Astrocyte (in vitro differentiated cells and primary cell): Measurements from ENCODE around the gene ADAMTS10. TPM values are rescaled to one million over a fixed set of nuclear protein-coding genes. Genes with fewer than 3 reads are reported as not detected.
"Not testable (repeated sequence)": the region's sequence is repeated elsewhere in the genome, so short reads cannot be mapped to it uniquely, and the experiment has no call there.

Experiments
- DNase-seq: peaks from one replicate; pipeline ENCODE4 v3.0.0-alpha.2; 2010; ENCODE audit warnings: low read depth
- FAIRE-seq: peaks from 2 replicates; lab custom pipeline; 2011; peaks lifted over from hg19 to GRCh38; lab: Jason Lieb, UNC
- H2AFZ ChIP-seq: 2 replicates; pipeline ENCODE4 v1.6.0; 2012; ENCODE audit warnings: low read depth, low read length, inconsistent platforms
- H3K27ac ChIP-seq: 2 replicates; pipeline ENCODE4 v1.5.1; 2011; ENCODE audit warnings: low read depth, low read length, inconsistent platforms
- H3K27me3 ChIP-seq: 2 replicates; pipeline ENCODE4 v1.6.0; 2011; ENCODE audit warnings: low read length, inconsistent platforms; ENCODE audit not compliant: insufficient read depth
- H3K36me3 ChIP-seq: 2 replicates; pipeline ENCODE4 v1.5.1; 2011; ENCODE audit warnings: low read length, inconsistent platforms; ENCODE audit not compliant: insufficient read depth
- H3K4me1 ChIP-seq: 2 replicates; pipeline ENCODE4 v1.5.1; 2011; ENCODE audit warnings: low read length, inconsistent platforms; ENCODE audit not compliant: insufficient read depth
- H3K4me2 ChIP-seq: 2 replicates; pipeline ENCODE4 v1.6.0; 2012; ENCODE audit warnings: low read length, inconsistent platforms
- H3K4me3 ChIP-seq: 2 replicates; pipeline ENCODE4 v1.5.1; 2011; ENCODE audit warnings: low read depth, mild to moderate bottlenecking, low read length, inconsistent platforms; ENCODE audit not compliant: insufficient read depth
- H3K79me2 ChIP-seq: 2 replicates; pipeline ENCODE4 v1.6.0; 2012; ENCODE audit warnings: mild to moderate bottlenecking, low read length, inconsistent platforms; ENCODE audit not compliant: insufficient read depth
- H3K9ac ChIP-seq: 2 replicates; pipeline ENCODE4 v1.6.0; 2012; ENCODE audit warnings: mild to moderate bottlenecking, low read length, inconsistent platforms
- H3K9me3 ChIP-seq: 2 replicates; pipeline ENCODE4 v1.5.1; 2012; ENCODE audit warnings: low read depth, mild to moderate bottlenecking, low read length, inconsistent platforms; ENCODE audit not compliant: insufficient read depth
- H4K20me1 ChIP-seq: 2 replicates; pipeline ENCODE4 v1.6.0; 2012; ENCODE audit warnings: low read length, inconsistent platforms; ENCODE audit not compliant: insufficient read depth
- H3K27ac Mint-ChIP-seq: one replicate; pipeline ENCODE4 v1.8.0; 2021; ENCODE audit warnings: mild to moderate bottlenecking, mixed read lengths; ENCODE audit not compliant: unreplicated experiment
- H3K27me3 Mint-ChIP-seq: one replicate; pipeline ENCODE4 v1.8.0; 2021; ENCODE audit warnings: low read depth, mixed read lengths; ENCODE audit not compliant: unreplicated experiment
- H3K36me3 Mint-ChIP-seq: one replicate; pipeline ENCODE4 v1.8.0; 2021; ENCODE audit warnings: low read depth, mixed read lengths; ENCODE audit not compliant: unreplicated experiment
- H3K4me1 Mint-ChIP-seq: one replicate; pipeline ENCODE4 v1.8.0; 2021; ENCODE audit warnings: low read depth, mixed read lengths; ENCODE audit not compliant: unreplicated experiment
- H3K4me3 Mint-ChIP-seq: one replicate; pipeline ENCODE4 v1.8.0; 2021; ENCODE audit warnings: mild to moderate bottlenecking, moderate library complexity, mixed read lengths; ENCODE audit not compliant: unreplicated experiment
- H3K9me3 Mint-ChIP-seq: one replicate; pipeline ENCODE4 v1.8.0; 2021; ENCODE audit warnings: mild to moderate bottlenecking, mixed read lengths; ENCODE audit not compliant: unreplicated experiment
- CTCF ChIP-seq: IDR thresholded peaks from 2 replicates; pipeline ENCODE4 v1.5.1; 2011; ENCODE audit warnings: low read depth, mild to moderate bottlenecking, inconsistent platforms, low read length, moderate library complexity; ENCODE audit not compliant: insufficient read depth
- EZH2 ChIP-seq: IDR thresholded peaks from 2 replicates; pipeline ENCODE4 v1.6.1; 2012; ENCODE audit warnings: mild to moderate bottlenecking, low read length, inconsistent platforms; ENCODE audit not compliant: insufficient read depth
- total RNA-seq: library from RNA; stranded (reverse); gene quantifications from 2 replicates; pipeline ENCODE4 v1.2.1, GENCODE V29; 2021

ADAMTS10 gene
- total RNA-seq, 1 donor from 2014 or later, result 34.0 TPM

DNA sequence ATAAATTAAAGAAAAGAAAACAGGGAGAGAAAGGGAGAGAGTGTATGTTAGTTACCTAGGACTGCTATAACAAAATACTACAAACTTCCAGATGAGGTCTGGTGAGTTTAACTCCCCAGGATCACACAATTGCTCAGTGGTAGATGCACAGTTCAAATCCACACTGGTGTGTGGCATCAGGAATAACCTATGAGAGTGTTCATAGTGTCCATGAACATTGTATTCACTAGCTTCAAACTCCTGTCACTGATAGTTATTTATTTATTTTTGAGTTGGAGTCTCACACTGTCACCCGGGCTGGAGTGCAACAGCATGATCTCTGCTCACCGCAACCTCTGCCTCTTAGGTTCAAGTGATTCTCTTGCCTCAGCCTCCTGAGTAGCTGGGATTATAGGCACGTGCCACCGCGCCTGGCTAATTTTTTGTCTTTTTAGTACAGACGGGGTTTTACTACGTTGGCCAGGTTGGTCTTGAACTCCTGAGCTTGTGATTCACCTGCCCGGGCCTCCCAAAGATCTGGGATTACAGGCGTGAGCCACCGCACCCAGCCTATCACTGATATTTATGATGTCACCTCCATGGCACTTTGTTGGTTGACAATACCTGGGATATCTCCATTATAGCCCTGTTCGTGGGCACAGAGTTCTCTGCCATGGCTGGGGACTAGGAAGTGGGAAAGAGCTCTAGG is 19.6 kb upstream of the ADAMTS10 start, which contains the start of gene NFILZ:
Gene NFILZ, plus strand, starts transcription at position 638 of the 688 bp plus-strand sequence. CDS start 46,133 bp downstream, outside the sequence.
- H3K4me2 ChIP-seq, result peak within 1 kb of the TSS; percentile 74
- DNase-seq, result no peak
- H3K27me3 ChIP-seq, result no peaks in the 10 kb centered on the region
- H3K4me3 ChIP-seq, result no peak within 1 kb of the TSS
- peaks cover 9% of the 10 kb centered on the region for H3K4me1 ChIP-seq
- Mint-ChIP-seq H3K27me3 (peaks cover 10% of the 10 kb centered on the region), H3K36me3 (no peaks in the 10 kb centered on the region), H3K9me3 (peaks cover 4% of the 10 kb centered on the region), H3K4me1 (no peaks in the 10 kb centered on the region), H3K4me3 (no peak within 1 kb of the TSS), H3K27ac (no peak within 1 kb of the TSS)
- peak within 1 kb of the TSS; percentile 56 for H2AFZ ChIP-seq
- FAIRE-seq, result no peak
- no peaks in the 10 kb centered on the region for H4K20me1 ChIP-seq
- H3K27ac ChIP-seq, result peak within 1 kb of the TSS; percentile 50
- no peaks in the 10 kb centered on the region for H3K9me3 ChIP-seq
- no peaks in the 10 kb centered on the region for H3K36me3 ChIP-seq
- H3K79me2 ChIP-seq, result no peaks in the 10 kb centered on the region
- TF ChIP-seq EZH2 (no peak), CTCF (no peak)
- H3K9ac ChIP-seq, result peak within 1 kb of the TSS; percentile 68

- no peak overlapping the region for H3K4me3 Mint-ChIP-seq
- peaks cover 10% of the 10 kb centered on the region for H3K27me3 Mint-ChIP-seq
- no peaks in the 10 kb centered on the region for H4K20me1 ChIP-seq
- DNase-seq, result no peak
- H2AFZ ChIP-seq, result no peak overlapping the region
- H3K4me2 ChIP-seq, result no peak overlapping the region
- H3K27me3 ChIP-seq, result no peaks in the 10 kb centered on the region
- H3K79me2 ChIP-seq, result no peaks in the 10 kb centered on the region
- H3K27ac ChIP-seq, result no peak overlapping the region
- H3K27ac Mint-ChIP-seq, result no peak overlapping the region
- no peaks in the 10 kb centered on the region for H3K4me1 Mint-ChIP-seq
- no peaks in the 10 kb centered on the region for H3K9me3 ChIP-seq
- no peak overlapping the region for H3K9ac ChIP-seq
- H3K36me3 Mint-ChIP-seq, result no peaks in the 10 kb centered on the region
- H3K9me3 Mint-ChIP-seq, result peaks cover 4% of the 10 kb centered on the region
- no peak for FAIRE-seq
- no peak for TF ChIP-seq EZH2
- no peak for TF ChIP-seq CTCF
- H3K4me3 ChIP-seq, result no peak overlapping the region
- H3K36me3 ChIP-seq, result no peaks in the 10 kb centered on the region
- peaks cover 9% of the 10 kb centered on the region for H3K4me1 ChIP-seq
These were observed 18.7 kb upstream of the ADAMTS10 start for GRCh38 chr19:8629184-8629583.

DNA sequence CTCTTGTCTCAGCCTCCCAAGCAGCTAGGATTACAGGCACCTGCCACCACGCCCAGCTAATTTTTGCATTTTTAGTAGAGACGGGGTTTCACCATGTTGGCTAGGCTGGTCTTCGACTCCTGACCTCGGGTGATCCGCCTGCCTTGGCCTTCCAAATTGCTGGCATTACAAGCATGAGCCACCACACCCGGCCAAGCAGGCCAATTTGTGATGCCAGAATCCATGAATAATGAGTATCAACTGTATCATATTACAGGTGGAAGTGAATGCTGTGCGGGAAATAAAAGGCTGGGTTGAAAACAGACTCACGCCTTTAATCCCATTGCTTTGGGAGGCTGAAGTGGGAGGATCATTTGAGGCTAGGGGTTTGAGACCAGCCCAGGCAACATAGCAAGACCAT is 16.3 kb upstream of the ADAMTS10 start:
- Mint-ChIP-seq H3K9me3 (peaks cover 8% of the 10 kb centered on the region), H3K36me3 (no peaks in the 10 kb centered on the region), H3K4me1 (no peaks in the 10 kb centered on the region), H3K27ac (no peak overlapping the region), H3K27me3 (peaks cover 14% of the 10 kb centered on the region), H3K4me3 (no peak overlapping the region)
- no peaks in the 10 kb centered on the region for H3K79me2 ChIP-seq
- TF ChIP-seq EZH2 (no peak), CTCF (no peak)
- H2AFZ ChIP-seq, result no peak overlapping the region
- no peaks in the 10 kb centered on the region for H3K27me3 ChIP-seq
- no peaks in the 10 kb centered on the region for H3K36me3 ChIP-seq
- no peaks in the 10 kb centered on the region for H4K20me1 ChIP-seq
- FAIRE-seq (no peak), DNase-seq (no peak)
- H3K27ac ChIP-seq, result no peak overlapping the region
- H3K4me1 ChIP-seq, result peaks cover 9% of the 10 kb centered on the region
- no peak overlapping the region for H3K9ac ChIP-seq
- H3K9me3 ChIP-seq, result no peaks in the 10 kb centered on the region
- no peak overlapping the region for H3K4me2 ChIP-seq
- H3K4me3 ChIP-seq, result no peak overlapping the region

DNA sequence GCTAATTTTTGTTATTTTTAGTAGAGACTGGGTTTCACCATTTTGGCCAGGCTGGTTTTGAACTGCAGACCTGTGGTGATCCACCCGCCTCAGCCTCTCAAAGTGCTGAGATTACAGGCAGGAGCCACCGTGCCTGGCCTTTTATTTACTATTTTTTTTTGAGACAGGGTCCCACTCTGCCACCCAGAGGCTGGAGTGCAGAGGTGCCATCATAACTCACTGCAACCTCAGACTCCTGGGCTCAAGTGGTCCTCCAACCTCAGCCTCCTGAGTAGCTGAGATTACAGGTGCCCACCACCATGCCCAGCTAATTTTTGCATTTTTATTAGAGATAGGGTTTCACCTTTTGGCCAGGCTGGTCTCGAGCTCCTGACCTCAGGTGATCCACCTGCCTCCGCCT is 12.4 kb upstream of the ADAMTS10 start:
- not testable (repeated sequence) for H3K27me3 ChIP-seq, H4K20me1 ChIP-seq, H3K9me3 Mint-ChIP-seq, H3K79me2 ChIP-seq, H3K4me2 ChIP-seq, FAIRE-seq, H3K36me3 ChIP-seq, H3K9ac ChIP-seq, H2AFZ ChIP-seq, H3K27ac Mint-ChIP-seq, H3K36me3 Mint-ChIP-seq, DNase-seq, H3K9me3 ChIP-seq, H3K4me1 ChIP-seq, H3K4me3 Mint-ChIP-seq, H3K4me1 Mint-ChIP-seq, H3K27ac ChIP-seq, H3K4me3 ChIP-seq
- H3K27me3 Mint-ChIP-seq, result peaks cover 13% of the 10 kb centered on the region
